ENCODE measurements around the gene KIAA0232.

- TF ChIP-seq, protein P1, sequence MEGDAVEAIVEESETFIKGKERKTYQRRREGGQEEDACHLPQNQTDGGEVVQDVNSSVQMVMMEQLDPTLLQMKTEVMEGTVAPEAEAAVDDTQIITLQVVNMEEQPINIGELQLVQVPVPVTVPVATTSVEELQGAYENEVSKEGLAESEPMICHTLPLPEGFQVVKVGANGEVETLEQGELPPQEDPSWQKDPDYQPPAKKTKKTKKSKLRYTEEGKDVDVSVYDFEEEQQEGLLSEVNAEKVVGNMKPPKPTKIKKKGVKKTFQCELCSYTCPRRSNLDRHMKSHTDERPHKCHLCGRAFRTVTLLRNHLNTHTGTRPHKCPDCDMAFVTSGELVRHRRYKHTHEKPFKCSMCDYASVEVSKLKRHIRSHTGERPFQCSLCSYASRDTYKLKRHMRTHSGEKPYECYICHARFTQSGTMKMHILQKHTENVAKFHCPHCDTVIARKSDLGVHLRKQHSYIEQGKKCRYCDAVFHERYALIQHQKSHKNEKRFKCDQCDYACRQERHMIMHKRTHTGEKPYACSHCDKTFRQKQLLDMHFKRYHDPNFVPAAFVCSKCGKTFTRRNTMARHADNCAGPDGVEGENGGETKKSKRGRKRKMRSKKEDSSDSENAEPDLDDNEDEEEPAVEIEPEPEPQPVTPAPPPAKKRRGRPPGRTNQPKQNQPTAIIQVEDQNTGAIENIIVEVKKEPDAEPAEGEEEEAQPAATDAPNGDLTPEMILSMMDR (IDR thresholded peaks at IDR 0.05; ENCODE audit: insufficient read depth, low read length, poor library complexity, severe bottlenecking): no peak
- no peak for TF ChIP-seq EZH2phosphoT487 (conservative IDR thresholded peaks at IDR 0.05; ENCODE audit: low read length)
These were observed 62.5 kb downstream of the KIAA0232 start for GRCh38 chr4:6845027-6845426.

All from SU-DHL-6 (cell line).